GM12878 (cell line): ENCODE data around the gene SON.

ENCODE experiments used
- ELK1 ChIP-seq: IDR thresholded peaks from 2 replicates; pipeline ENCODE4 v1.6.1; 2012; ENCODE audit warnings: low read depth, low read length, improper control_type of control experiment
- NFIC ChIP-seq: IDR thresholded peaks from 2 replicates; pipeline ENCODE4 v1.6.1; 2012; ENCODE audit warnings: low read depth, mild to moderate bottlenecking, inconsistent platforms, low read length, moderate library complexity
- SMC3 ChIP-seq: IDR thresholded peaks from 2 replicates; pipeline ENCODE4 v1.6.1; 2011; ENCODE audit warnings: low read length, improper control_type of control experiment, borderline replicate concordance

GRCh38 chr21:33539616-33540015 is 3.2 kb upstream of the SON start:
- no peak for TF ChIP-seq NFIC
- no peak for TF ChIP-seq ELK1
- TF ChIP-seq SMC3 = no peak
